Tibial nerve (tissue), 4 donors: ENCODE results near the gene TMEM61. TPM values are rescaled to one million over a fixed set of nuclear protein-coding genes. Genes with fewer than 3 reads are reported as not detected.
"Not testable (repeated sequence)": the region's sequence is repeated elsewhere in the genome, so short reads cannot be mapped to it uniquely, and the experiment has no call there.

Experiments used
- DNase-seq, 2 donors: peaks; one replicate each; pipeline ENCODE4 v3.0.0-alpha.2; 2019; ENCODE audit warnings: low spot score in 2 of 2
- H3K27ac ChIP-seq, 4 donors: fragments of 200-600 bp; sonication (generic) in 3 of 4; one replicate each; pipeline ENCODE4 v1.5.1; 2017 to 2019; ENCODE audit warnings: mild to moderate bottlenecking in 1 of 4
- H3K27me3 ChIP-seq, 2 donors: fragments of 200-600 bp; sonication (generic) in 1 of 2; one replicate each; pipeline versions ENCODE4 v1.5.1 to v1.6.0; 2017 to 2019
- H3K36me3 ChIP-seq, 3 donors: fragments of 200-600 bp; sonication (generic); one replicate each; pipeline ENCODE4 v1.5.1; 2018 to 2019
- H3K4me1 ChIP-seq, 4 donors: fragments of 200-600 bp; sonication (generic) in 3 of 4; one replicate each; pipeline ENCODE4 v1.5.1; 2017 to 2019
- H3K4me3 ChIP-seq, 4 donors: fragments of 200-600 bp; sonication (generic) in 3 of 4; one replicate each; pipeline ENCODE4 v1.5.1; 2017 to 2019; ENCODE audit warnings: mild to moderate bottlenecking in 1 of 4, moderate library complexity in 1 of 4
- H3K9me3 ChIP-seq, 4 donors: fragments of 200-600 bp; sonication (generic) in 3 of 4; one replicate each; pipeline ENCODE4 v1.5.1; 2017 to 2019
- EP300 ChIP-seq, 2 donors: sonication (generic); formaldehyde crosslinking; IDR thresholded peaks; one replicate each; pipeline ENCODE4 v1.6.1; 2017; ENCODE audit warnings: antibody characterized with exemption in 2 of 2, mild to moderate bottlenecking in 1 of 2
- POLR2A ChIP-seq, 2 donors: fragments of 450-650 bp; IDR thresholded peaks; one replicate each; pipeline ENCODE4 v1.6.1; 2017; ENCODE audit warnings: antibody characterized with exemption in 2 of 2, mild to moderate bottlenecking in 2 of 2, moderate library complexity in 2 of 2
- WGBS, 2 donors: methylation state at CpG; one replicate each; pipeline ENCODE4 v1.1.5; 2018; 5-methylcytosine and 5-hydroxymethylcytosine counted together
- total RNA-seq, 4 donors: library from RNA; depleted of rRNA; stranded (reverse); fragments of >200 nt; gene quantifications; one replicate each; pipeline ENCODE4 v1.1.0, GENCODE V29; 2016
- TF ChIP-seq, protein P1 (sequence below), 5 experiments: fragments of 200-600 bp in 3 of 5; fragments of 450-650 bp in 2 of 5; sonication (generic) in 3 of 5; IDR thresholded peaks; one replicate each; pipeline ENCODE4 v1.5.1; 2016 to 2019; ENCODE audit warnings: antibody characterized with exemption in 5 of 5, mild to moderate bottlenecking in 3 of 5, moderate library complexity in 2 of 5

The TMEM61 gene
- total RNA-seq, 4 donors from 2014 or later, result 0.84 TPM; not detected in 3

DNA sequence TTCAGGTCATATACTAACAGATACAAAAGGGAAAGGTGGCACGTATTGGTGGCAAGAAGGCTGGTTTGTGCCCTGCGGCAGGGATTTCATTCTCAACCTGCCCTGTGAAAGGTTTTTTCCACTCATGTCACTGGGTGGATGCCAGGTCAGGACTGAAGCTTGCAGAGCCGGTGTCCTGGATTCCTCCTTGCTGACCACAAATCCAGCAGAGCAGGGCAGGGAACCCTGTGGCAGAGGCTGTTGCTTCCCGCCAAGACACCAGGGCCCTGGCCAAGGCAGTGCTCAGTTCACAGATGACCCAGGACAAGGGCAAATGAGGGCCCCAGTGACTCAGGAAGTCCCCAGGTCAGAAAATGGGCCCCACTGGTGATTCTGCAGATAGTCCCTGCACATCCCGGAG, 34.7 kb downstream of the TMEM61 start:
- WGBS, 2 donors, result 75 to 93% methylated on average over 4 to 5 of the region's 5 CpGs
- Histone ChIP-seq H3K36me3 (no peaks in the 10 kb centered on the region), H3K4me1 (no peaks in the 10 kb centered on the region), H3K27me3 (peaks cover 0 to 13% of the 10 kb centered on the region in 2 donors), H3K9me3 (peaks cover 0 to 2% (median 0%) of the 10 kb centered on the region in 4 donors), H3K27ac (no peak overlapping the region), H3K4me3 (no peak overlapping the region)
- no peak for DNase-seq
- TF ChIP-seq EP300 (IDR thresholded peaks at IDR 0.05) (no peak), POLR2A (IDR thresholded peaks at IDR 0.05) (no peak)
- TF ChIP-seq, protein P1, sequence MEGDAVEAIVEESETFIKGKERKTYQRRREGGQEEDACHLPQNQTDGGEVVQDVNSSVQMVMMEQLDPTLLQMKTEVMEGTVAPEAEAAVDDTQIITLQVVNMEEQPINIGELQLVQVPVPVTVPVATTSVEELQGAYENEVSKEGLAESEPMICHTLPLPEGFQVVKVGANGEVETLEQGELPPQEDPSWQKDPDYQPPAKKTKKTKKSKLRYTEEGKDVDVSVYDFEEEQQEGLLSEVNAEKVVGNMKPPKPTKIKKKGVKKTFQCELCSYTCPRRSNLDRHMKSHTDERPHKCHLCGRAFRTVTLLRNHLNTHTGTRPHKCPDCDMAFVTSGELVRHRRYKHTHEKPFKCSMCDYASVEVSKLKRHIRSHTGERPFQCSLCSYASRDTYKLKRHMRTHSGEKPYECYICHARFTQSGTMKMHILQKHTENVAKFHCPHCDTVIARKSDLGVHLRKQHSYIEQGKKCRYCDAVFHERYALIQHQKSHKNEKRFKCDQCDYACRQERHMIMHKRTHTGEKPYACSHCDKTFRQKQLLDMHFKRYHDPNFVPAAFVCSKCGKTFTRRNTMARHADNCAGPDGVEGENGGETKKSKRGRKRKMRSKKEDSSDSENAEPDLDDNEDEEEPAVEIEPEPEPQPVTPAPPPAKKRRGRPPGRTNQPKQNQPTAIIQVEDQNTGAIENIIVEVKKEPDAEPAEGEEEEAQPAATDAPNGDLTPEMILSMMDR (IDR thresholded peaks at IDR 0.05), result no peak

DNA sequence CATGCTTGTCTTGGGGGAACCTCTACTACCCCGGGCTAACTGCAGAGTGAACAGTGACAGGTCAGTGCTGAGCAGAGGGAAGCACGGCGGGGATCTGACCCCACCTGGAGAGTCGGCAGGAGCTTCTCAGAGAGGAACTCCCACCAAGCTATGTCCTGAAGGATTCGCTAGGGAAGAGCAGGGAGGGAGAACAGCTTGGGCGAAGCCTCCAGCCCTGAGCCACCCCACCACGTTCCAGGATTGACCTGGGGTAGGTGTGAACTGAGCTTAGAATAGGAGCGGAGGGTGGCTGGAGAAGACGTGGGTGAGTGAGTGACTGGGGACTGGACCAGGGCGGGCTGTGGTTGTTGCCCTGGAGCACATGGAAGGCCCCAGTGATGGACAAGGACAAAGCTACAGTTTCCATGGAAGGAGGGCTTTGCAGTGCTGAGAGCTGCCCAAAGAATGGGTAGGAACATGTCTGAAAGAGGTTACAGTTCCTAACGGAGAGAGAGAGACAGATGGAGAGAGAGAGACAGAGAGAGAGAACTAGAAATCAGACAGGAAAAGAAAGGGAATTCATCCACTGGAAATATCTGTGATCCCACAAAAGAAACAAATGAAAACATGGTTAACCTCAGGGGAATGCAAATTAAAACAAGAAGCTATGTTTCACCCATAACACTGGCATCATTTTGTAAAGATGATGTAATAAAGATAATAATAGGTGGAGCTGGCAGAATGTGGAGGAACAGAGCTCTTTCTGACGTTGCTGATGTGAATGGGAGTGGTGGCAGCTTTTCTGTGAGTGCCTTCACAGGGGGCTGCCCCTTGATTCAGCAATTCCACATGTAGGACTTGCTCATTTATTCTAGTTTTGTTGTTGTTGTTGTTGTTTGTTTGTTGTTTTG, 35.5 kb downstream of the TMEM61 start:
- H3K9me3 ChIP-seq, result peaks cover 0 to 2% (median 0%) of the 10 kb centered on the region in 4 donors
- H3K4me3 ChIP-seq, result no peak overlapping the region
- no peaks in the 10 kb centered on the region for H3K4me1 ChIP-seq
- peaks cover 0 to 13% of the 10 kb centered on the region in 2 donors for H3K27me3 ChIP-seq
- 67% methylated on average over 12 of the region's 12 CpGs for WGBS, 2 donors
- TF ChIP-seq POLR2A (IDR thresholded peaks at IDR 0.05), result no peak
- TF ChIP-seq, protein P1 (IDR thresholded peaks at IDR 0.05), result no peak
- no peak for TF ChIP-seq EP300 (IDR thresholded peaks at IDR 0.05)
- no peak for DNase-seq
- H3K36me3 ChIP-seq, result no peaks in the 10 kb centered on the region
- no peak overlapping the region for H3K27ac ChIP-seq

DNA sequence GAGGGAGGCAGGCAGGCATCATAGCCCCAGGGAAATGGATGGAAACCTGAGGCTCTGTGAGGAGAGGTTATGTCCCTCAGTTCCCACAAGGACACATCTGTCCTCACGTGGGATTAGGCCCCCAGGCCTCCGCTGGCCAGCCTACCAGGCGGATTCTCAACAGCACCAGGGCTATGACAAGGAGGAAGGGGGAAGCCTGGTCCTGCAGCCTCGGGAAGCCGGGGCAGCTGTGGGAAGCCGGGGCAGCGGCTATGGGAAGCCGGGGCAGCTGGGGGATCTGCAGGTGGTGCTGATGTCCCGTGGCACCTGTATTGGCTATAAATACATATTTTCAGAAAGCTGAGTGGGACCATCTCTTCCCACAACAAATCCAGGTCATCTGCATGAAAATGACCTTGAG, 38.0 kb downstream of the TMEM61 start:
- 81 to 84% methylated on average over 9 of the region's 9 CpGs for WGBS, 2 donors
- Histone ChIP-seq H3K27me3 (peaks cover 0 to 13% of the 10 kb centered on the region in 2 donors), H3K4me1 (peaks cover 0 to 5% (median 0%) of the 10 kb centered on the region in 4 donors), H3K27ac (no peak overlapping the region), H3K36me3 (no peaks in the 10 kb centered on the region), H3K4me3 (no peak overlapping the region), H3K9me3 (peaks cover 0 to 2% (median 0%) of the 10 kb centered on the region in 4 donors)
- TF ChIP-seq, protein P1 (IDR thresholded peaks at IDR 0.05), result no peak
- TF ChIP-seq POLR2A (IDR thresholded peaks at IDR 0.05) (no peak), EP300 (IDR thresholded peaks at IDR 0.05) (no peak)
- DNase-seq, result no peak

DNA sequence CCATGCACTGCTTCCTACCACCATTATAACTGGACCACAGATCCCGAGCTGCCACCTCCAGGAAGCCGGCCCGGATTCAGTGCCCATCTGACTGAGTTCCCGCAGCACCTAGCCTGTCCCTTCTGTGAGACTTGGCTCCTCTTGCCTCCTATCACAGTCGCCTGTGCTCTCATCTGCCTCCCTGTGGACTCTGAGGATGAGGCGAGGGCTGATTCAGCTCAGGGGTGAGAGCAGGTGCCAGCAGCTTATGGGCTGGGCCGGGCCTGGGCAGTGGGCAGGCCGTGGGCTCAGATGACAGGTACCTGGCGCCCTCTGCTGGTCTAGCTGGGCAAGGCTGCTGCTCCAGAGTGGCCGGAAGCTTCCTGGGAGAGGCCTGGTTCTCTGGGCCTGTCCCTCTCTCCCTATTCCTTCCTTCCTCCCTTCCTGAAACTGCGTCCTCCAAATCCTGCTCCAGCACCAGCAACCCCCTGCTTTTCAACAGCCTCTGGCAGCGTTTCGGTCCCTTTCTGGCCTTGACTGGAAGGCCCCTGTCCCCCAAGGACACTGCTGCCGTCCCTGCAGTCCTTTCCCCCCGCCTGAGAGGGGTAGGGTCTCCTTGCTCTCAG, 41.6 kb downstream of the TMEM61 start:
- H3K4me3 ChIP-seq, result no peak overlapping the region
- DNase-seq, result peak; percentile 53 to 72
- H3K36me3 ChIP-seq, result no peaks in the 10 kb centered on the region
- H3K27me3 ChIP-seq, result peaks cover 0 to 13% of the 10 kb centered on the region in 2 donors
- WGBS, 2 donors, result 36 to 62% methylated on average over 10 to 13 of the region's 15 CpGs
- H3K9me3 ChIP-seq, result peaks cover 0 to 2% (median 0%) of the 10 kb centered on the region in 4 donors
- TF ChIP-seq, protein P1 (IDR thresholded peaks at IDR 0.05), result peak; percentile 68 to 81 (median 78)
- TF ChIP-seq EP300 (IDR thresholded peaks at IDR 0.05), result no peak
- peaks cover 0 to 5% (median 0%) of the 10 kb centered on the region in 4 donors for H3K4me1 ChIP-seq
- peak overlapping the region in 1 of 4 donors; percentile 17 for H3K27ac ChIP-seq

DNA sequence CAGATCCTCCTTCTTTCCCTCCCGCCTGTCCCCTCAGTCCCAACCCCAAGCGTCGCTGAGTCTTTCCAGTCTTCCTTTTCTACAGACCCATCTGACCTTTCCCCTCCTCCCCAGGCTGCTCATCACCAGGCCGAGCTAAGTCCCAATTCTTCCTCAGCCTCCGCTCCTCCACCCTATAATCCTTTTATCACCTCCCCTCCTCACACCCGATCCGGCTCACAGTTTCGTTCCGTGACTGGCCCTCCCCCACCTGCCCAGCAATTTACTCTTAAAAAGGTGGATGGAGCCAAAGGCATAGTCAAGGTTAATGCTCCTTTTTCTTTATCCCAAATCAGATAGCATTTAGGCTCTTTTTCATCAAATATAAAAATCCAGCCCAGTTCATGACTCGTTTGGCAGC, 43.7 kb downstream of the TMEM61 start:
- not testable (repeated sequence) for DNase-seq, H3K36me3 ChIP-seq, H3K27me3 ChIP-seq, H3K4me1 ChIP-seq, H3K4me3 ChIP-seq, H3K27ac ChIP-seq, H3K9me3 ChIP-seq
- 62 to 68% methylated on average over 10 of the region's 10 CpGs for WGBS, 2 donors

DNA sequence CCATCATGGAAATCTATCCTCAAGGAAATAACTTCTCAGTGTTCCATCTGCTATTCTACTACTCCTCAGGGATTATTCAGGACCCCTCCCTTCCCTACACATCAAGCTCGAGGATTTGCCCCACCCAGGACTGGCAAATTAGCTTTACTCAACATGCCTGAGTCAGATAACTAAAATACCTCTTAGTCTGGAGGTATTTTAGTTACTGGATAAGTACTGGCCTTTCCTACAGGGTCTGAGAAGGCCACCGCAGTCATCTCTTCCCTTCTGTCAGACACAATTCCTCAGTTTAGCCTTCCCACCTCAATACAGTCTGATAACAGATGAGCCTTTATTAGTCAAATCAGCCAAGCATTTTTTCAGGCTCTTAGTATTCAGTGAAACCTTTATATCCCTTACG, 46.3 kb downstream of the TMEM61 start:
- not testable (repeated sequence) for H3K27ac ChIP-seq, DNase-seq, H3K4me1 ChIP-seq, H3K36me3 ChIP-seq, H3K4me3 ChIP-seq, H3K27me3 ChIP-seq, H3K9me3 ChIP-seq
- 55 to 59% methylated on average over 3 of the region's 3 CpGs for WGBS, 2 donors

DNA sequence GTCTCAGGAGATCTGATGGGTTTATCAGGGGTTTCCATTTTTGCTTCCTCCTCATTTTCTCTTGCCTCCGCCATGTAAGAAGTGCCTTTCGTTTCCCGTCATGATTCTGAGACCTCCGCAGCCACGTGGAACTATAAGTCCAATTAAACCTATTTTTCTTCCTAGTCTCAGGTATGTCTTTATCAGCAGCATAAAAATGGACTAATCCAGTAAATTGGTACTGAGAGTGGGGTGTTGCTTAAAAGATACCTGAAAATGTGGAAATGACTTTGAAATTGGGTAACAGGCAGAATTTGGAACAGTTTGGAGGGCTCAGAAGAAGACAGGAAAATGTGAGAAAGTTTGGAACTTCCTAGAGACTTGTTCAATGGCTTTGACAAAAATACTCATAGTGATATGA, 50.7 kb downstream of the TMEM61 start:
- DNase-seq, H3K4me3 ChIP-seq, H3K4me1 ChIP-seq, H3K27ac ChIP-seq, H3K9me3 ChIP-seq, H3K36me3 ChIP-seq: not testable (repeated sequence)
- 96 to 98% methylated on average over 5 of the region's 5 CpGs for WGBS, 2 donors
- peaks cover 0 to 11% of the 10 kb centered on the region in 2 donors for H3K27me3 ChIP-seq
